Retinal pigment epithelial cell (primary cell): ENCODE data around the gene L3MBTL4.
"Not testable (repeated sequence)": the region's sequence is repeated elsewhere in the genome, so short reads cannot be mapped to it uniquely, and the experiment has no call there.

Source experiments
- DNase-seq: peaks from one replicate; pipeline ENCODE4 v3.0.0-alpha.2; 2010; ENCODE audit warnings: low read depth
- H3K4me3 ChIP-seq: 2 replicates; pipeline ENCODE4 v1.5.1; 2011; ENCODE audit warnings: mild to moderate bottlenecking, low read length, control low read depth, moderate library complexity
- TF ChIP-seq, protein P1 (sequence below): conservative IDR thresholded peaks from 2 replicates; pipeline ENCODE4 v1.5.1; 2011; ENCODE audit warnings: low read depth, low read length, control low read depth, inconsistent platforms

The L3MBTL4 gene

DNA sequence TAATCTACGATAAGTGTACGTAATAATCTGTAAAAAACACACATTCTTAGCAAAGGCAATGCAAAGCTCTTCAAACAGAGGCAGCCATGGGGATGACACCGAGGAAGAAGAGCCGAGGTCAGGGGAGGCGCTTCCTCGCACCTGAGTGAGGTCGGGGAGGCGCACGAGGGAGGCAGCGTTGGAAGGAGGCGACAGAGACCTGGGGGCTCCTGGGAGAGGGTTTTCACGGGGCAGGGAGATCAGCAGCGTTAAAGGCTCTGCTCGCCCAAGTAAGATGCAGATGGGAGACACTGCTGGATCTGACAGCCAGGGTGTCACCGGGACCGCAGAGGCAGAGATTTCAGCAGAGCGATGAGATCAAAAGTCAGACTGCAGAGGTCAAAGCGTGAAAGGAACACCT, 143.1 kb downstream of the L3MBTL4 start:
- H3K4me3 ChIP-seq = no peak overlapping the region
- no peak for DNase-seq
- TF ChIP-seq, protein P1, sequence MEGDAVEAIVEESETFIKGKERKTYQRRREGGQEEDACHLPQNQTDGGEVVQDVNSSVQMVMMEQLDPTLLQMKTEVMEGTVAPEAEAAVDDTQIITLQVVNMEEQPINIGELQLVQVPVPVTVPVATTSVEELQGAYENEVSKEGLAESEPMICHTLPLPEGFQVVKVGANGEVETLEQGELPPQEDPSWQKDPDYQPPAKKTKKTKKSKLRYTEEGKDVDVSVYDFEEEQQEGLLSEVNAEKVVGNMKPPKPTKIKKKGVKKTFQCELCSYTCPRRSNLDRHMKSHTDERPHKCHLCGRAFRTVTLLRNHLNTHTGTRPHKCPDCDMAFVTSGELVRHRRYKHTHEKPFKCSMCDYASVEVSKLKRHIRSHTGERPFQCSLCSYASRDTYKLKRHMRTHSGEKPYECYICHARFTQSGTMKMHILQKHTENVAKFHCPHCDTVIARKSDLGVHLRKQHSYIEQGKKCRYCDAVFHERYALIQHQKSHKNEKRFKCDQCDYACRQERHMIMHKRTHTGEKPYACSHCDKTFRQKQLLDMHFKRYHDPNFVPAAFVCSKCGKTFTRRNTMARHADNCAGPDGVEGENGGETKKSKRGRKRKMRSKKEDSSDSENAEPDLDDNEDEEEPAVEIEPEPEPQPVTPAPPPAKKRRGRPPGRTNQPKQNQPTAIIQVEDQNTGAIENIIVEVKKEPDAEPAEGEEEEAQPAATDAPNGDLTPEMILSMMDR = no peak

DNA sequence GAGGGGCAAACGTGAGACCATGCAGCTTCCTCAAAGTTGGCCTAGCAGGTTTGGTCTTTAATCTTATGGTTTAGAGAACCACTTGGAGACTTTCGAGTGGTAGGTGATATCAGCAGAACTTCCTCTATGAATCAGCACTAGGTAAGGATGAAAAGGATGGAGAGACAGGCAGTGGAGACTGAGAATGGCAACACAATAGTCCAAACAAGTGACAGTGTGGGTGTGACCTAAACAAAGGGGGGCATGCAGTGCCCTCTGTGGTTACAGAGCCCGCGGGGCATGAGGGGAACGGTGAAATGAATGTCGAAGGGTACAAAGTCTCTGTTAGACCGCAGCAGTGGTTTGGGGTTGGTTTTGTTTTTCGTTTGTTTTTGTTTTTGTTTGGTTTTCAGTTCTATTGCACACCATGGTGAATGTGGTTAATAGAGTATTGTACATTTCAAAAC, 143.9 kb downstream of the L3MBTL4 start:
- TF ChIP-seq, protein P1 = no peak
- no peak for DNase-seq
- no peak overlapping the region for H3K4me3 ChIP-seq

DNA sequence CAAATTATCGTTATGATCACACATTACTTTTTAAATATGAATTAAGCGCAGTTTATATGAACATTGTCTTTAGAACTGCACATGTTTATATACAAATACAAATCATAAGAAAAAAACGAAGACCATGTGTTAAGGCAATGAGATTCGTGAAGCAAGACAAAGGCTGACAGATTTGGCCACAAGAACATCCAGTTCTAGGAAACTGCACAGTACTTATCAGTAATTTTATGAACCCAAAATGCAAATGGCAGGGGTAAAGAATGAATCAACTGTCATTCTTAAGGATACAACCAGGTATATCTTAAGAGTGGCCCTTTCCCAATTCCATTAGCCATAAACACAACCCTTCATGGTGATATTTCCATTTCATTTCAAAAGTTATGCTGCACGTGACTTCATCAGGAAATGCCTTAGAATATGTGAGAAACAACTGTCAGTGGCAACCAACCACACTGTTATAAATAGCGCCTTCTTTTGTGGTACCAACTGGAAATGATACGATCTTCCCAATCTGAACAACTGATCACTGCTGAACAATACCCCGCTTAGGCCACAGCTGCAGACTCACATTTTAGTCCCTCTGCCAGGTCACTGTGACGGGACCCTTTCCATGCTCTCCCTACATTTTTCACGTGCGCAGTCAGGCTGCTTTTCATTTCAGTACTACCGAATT, 144.9 kb downstream of the L3MBTL4 start:
- no peak overlapping the region for H3K4me3 ChIP-seq
- TF ChIP-seq, protein P1 = no peak
- DNase-seq = no peak

DNA sequence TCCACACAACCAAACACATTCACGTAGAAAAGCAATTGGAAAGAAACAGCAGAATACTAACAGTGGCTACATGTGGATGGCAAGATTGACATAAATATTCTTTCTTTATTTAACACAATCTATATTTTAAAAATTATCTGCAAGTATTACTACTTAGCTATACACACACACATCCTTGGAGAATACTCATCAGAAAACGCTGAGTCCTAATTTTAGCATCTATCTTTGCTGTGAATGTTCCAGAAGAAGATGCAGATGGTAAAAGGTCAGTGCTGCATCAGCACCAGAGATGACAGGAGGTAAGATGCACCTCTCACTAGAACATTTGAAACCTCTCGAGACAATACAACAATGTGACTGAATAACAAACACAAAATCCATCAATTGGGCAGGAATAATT, 148.5 kb downstream of the L3MBTL4 start:
- no peak overlapping the region for H3K4me3 ChIP-seq
- TF ChIP-seq, protein P1 = no peak
- DNase-seq = no peak

DNA sequence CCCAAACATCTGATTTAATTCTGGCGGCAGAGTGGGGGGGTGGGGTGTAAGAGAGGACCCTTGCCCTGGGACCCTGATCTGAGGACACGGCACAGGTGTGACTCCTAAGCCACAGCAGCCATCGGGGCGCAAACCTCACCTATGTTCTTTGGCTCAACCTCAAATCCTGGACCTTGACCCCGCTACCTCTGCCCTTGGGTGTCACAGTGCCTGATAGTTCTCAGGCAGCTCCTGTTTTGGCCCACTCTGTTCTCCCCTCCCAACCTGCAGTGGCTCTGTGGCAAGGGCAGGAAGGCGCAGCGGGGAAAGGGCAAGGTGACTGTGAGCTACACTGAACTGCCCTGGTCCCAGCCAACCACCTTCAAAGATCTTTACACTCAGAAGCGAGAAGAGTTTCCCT, 152.8 kb downstream of the L3MBTL4 start:
- DNase-seq = no peak
- TF ChIP-seq, protein P1 = no peak
- no peak overlapping the region for H3K4me3 ChIP-seq

DNA sequence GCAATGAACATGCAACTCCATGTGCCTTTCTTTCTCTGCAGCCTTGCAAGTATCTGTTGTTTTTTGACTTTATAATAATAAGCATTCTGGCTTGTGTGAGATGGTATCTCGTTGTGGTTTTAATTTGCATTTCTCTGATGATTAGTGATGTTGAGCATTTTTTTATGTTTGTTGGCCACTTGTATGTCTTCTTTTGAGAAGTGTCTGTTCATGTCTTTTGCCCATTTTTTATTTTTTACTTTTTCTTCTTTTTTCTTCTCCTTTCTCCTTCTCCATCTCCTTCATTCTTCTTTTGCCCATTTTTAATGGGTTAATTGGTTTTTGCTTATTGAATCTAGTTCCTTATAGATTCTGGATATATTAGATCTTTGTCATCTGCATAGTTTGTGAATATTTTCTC, 155.4 kb downstream of the L3MBTL4 start:
- H3K4me3 ChIP-seq, DNase-seq: not testable (repeated sequence)

DNA sequence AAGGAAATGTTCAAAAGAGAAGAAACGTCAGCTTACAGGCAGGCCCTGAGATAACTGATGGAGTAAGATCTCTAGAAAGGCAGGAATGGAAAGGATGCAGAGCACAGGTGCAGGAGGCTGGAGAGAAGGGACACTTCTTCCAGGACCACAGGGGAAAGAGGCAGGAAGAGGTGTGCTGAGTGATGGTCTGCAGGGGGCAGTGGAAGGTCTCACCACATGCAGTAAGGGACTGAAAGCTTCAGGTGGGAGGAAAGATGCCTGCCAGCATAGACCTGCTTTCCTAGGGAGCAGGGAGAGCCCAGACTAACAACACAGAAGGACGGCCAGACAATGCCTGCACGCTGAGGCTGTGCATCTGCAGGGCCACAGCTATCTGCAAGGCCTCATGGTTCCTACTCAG, 156.8 kb downstream of the L3MBTL4 start:
- no peak for DNase-seq
- TF ChIP-seq, protein P1 = no peak
- no peak overlapping the region for H3K4me3 ChIP-seq

DNA sequence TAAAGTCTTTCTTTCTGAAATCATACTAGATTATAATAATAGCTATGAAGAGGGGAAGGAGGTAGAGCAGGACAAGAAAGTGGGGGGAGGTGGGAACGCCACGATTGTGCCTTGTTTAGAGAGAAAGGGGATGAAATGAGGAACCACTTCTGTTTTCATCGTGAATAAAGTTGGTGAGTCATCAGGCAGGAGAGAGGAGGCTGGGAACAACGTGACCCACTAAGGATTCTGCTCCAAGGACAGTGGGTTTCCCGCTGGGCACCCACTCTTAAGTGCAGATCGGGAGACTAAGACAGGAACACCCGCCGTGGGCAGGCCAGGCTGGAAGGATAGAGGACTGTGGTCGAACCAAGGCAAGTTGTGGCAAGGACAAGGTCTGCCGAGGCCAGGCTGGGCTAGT, 158.2 kb downstream of the L3MBTL4 start:
- no peak for DNase-seq
- no peak overlapping the region for H3K4me3 ChIP-seq
- TF ChIP-seq, protein P1 = no peak
